GM21390 (cell line): Measurements from ENCODE around the gene SLC13A1.

ENCODE experiments used
- ATAC-seq: cut with Tn5 transposase; IDR thresholded peaks from one replicate; pipeline ENCODE4 v1.9.1; 2021; ENCODE audit not compliant: unreplicated experiment

Gene SLC13A1

GRCh38 chr7:123193235-123193634 lies 6.5 kb downstream of the SLC13A1 start:
- ATAC-seq = no peak

GRCh38 chr7:123191132-123191531 lies 8.6 kb downstream of the SLC13A1 start:
- no peak for ATAC-seq

DNA sequence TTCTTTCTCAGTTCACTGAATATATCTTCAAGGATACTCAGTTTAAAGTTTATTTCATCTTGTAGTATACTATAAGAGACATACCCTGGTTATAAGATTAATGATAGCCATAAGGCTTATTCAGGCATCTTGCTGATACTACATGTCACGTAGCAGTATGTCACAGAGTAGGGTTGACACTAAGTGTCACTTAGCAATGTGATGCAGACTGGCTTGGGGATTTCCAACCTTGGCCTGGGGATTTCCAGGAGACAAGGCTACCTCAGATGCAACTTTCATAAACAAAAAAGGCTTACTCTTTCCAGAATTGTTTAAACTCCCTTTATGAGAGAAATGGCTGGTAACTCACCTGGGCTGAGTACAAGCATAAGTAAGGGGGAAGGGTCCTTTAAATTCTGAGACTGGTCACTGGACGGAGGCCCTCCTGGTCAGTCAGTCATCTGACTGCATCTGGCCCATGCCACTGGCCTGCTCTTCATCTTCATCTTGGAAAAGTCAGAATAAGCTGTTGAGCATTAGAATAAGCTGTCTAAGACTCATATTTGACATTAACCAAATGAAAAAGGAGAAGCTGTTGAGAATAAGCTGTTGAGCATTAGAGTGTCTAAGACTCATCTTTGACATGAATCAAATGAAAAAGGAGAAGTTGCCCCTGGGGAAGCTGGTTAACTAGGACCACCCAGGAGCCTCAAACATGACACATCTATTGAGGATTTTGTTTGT lies 9.5 kb downstream of the SLC13A1 start:
- peak; percentile 88 for ATAC-seq

DNA sequence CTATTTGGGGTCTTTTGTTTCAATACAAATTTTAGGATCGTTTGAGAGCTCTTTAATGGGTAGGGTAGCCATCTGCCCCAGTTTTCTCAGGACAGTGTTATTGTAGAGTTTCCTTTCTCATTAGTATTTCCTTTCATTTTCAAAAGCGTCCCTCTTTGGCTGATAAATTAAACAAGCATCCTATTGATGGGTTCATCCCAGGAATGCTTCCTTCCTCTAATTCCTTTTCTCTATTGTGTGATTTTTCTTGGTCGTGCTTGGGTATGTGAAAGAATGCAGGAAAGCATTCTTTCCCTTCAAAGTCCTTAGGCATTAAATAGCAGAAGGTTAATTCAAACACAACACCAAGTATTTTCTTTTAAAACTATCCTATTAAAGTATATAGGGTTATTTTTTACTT lies 14.0 kb downstream of the SLC13A1 start:
- ATAC-seq = no peak

GRCh38 chr7:123184271-123184670 lies 15.5 kb downstream of the SLC13A1 start:
- ATAC-seq = no peak

- ATAC-seq = no peak
Observed at GRCh38 chr7:123183431-123183830, 16.3 kb downstream of the SLC13A1 start.

DNA sequence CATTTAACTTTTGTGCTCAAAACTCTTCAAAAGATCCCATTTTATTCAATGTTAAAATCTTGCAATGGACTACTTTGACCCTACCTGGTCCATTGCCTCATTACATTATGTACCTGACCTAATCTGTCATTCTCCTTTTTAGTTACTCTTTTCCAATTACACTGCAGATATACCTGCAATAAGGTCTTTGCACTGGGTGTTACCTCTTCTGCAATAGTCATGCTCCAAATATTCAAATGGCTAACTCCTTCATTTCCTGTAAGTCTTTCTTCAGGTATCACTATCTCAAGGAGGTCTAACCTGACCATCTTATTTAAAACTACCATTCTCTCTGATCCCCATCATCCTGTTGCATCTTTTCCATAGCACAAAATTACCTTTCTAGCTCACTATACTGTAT lies 22.3 kb downstream of the SLC13A1 start:
- ATAC-seq = no peak

DNA sequence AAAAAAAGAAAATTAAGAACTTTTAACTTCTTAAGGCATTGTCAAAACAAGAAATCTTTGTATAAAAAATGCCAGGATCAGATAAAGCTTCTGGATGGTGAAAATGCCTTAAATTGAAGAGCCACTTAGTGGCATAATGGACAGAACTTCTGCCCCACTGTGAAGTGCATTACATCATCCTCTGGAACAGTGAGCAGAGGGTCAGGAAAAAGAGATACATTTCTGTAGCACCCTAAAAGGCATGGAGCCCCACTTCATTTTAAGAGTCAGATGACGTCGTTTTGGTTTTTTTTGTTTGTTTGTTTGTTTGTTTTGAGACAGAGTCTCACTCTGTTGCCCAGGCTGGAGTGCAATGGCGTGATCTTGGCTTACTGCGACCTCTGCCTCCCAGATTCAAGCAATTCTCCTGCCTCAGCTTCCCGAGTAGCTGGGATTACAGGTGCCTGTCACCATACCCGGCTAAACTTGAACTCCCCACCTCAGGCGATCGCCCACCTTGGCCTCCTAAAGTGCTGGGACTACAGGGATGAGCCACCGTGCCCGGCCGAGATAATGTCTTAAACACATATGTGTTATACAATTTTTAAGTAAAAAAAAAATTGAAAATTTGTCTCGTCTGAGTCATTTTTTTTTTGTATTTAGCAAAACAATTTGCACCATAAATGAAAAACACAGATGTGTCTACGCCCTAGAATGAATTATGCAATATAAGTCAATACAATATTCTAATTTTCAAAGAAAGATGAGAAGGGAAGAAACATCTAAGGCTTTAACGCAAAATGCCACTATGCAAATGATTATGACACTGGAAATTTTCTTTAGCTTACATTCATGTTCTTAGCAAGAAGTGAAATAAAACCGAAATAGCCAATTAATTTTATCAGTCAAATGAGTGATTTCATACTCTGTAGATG lies 29.2 kb downstream of the SLC13A1 start:
- no peak for ATAC-seq

GRCh38 chr7:123169065-123169464 lies 30.7 kb downstream of the SLC13A1 start:
- no peak for ATAC-seq

GRCh38 chr7:123157606-123158005 lies 42.2 kb downstream of the SLC13A1 start:
- ATAC-seq = no peak

DNA sequence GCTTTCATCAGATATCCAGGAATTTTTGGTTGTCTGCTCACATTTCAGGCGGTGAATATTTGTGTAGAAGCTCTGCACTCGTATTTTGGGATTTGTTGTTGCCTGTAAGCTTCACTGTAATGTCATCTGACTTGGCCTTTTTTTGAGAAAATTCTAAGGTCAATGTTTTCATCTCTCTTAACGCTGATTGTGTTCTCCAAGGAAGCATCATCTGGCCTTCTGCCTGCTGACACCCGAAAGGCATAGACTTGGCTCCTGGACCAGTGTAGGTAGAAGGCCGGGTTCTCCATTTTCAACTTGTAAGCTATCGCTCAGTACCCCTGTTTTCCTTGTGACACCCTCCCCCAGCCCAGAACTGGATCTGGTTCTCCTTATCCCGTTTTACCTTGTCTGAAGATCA lies 44.2 kb downstream of the SLC13A1 start:
- no peak for ATAC-seq

DNA sequence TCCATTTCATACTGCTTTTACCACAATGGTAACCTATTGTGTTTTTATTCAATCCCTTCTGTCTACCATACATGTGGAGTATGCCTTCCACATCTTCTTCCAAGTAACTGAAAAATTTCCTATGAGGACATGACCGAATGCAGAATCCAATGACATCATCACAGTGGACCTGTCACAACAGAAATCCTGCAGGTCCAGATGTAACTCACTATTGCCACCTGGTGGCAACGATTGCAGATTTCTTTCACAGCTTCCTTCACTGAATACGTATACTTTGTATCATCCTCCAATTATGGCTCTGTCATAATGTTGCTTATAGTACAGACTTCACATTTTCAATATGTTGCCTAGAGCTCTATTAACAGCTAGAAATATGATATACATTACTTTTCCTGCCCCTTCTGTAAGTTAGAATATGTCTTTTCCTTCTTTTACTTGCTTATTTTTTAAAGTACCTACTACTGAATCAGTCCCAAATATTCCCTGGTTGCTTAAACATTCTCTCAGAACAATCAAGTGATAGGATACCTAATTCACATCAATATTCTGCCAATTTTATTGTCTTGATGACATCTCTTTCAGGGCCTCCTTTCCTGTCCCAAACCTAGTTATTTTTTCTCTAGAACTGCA lies 45.4 kb downstream of the SLC13A1 start:
- ATAC-seq = peak; percentile 98

DNA sequence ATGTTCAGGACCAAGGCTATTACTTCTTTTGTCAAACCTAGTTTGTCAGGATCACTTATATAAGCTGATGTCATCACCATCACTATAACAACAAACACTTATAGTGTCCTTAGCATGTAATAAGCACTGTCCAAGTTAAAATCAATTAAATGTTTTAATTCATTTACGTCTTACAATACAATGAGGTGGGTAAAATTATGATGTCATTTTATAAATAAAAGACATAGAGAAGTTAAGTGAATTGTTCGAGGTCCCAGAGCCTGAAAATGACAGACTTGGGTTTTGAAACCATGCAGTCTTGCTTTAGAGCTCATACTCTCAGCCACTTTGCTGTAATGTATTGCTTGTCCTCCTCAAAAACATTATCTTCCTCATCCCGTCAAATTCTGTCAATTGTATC lies 48.3 kb downstream of the SLC13A1 start:
- ATAC-seq = no peak

DNA sequence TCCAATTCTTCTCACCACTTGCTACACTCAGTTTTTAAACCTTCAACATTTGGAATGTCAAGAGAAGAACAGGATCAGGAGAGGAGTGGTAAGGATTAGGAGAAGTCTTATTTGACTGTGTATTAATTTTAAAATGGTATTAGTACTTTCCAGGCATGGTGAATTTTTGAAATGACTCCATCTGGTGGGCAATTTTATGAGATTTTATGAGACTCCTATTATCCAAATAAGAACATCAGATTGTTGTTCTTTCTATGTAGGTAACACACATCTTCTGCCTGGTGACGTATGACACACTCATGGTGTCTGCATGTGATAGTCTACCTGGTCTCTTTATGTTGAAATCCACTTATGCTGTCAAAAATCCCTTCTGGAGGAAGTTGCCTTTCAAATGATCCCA lies 51.0 kb downstream of the SLC13A1 start:
- no peak for ATAC-seq

DNA sequence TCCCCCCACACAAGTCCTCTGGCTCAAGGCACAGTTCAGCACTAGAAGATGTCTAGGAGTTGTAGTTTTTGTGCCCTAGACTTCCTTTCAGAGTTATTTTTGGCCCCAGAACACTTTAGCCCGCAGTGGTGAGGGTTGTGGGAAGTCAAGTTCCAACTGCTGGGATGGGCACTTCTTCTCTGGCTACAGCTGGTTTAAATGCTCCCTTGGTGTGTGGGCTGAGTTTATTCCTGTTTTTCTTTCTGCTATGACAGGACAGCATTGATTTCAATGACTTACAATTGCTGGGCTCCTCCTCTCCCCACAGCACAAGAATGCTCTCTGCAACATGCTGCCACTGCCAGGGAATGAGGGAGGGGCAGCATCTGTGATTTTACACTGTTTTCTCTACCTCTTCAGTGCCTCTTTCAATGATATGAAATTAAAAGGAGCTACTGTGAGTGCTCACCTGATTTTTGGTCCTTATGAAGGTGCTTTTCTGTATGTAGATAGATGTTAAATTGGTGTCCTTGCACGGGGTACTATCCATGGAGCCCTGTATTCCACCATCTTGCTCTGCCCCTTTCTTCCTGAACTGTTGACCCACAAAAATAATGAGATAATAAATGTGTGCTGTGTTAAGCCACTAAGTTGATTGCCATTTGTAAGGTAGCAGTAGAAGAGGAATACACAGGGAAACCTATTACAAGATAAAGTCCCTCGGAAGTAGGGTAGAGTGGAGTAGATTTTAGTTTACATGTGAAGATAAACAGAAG lies 56.3 kb downstream of the SLC13A1 start:
- no peak for ATAC-seq

GRCh38 chr7:123140561-123140960 lies 59.2 kb downstream of the SLC13A1 start:
- no peak for ATAC-seq

DNA sequence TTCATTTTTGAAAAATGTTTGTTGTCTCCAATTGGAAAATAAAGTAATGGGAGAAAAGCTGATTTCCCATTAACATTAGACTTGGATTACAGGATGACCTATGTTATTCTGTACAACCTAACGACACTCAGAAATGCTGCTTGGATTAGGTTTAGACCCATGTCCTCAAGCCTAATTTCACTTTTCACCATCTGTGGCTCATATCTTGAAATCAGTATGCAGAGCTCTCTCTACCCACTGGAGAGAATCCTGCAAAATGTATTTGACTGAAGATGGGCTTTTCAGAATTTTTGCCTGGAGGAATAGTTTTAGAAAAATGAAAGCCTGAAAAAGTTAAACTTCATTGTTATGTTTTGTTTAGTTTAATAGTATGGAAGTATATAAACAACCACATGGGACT lies 63.8 kb downstream of the SLC13A1 start:
- ATAC-seq = no peak

- no peak for ATAC-seq
Observed at GRCh38 chr7:123133924-123134323, 65.8 kb downstream of the SLC13A1 start.

GRCh38 chr7:123131961-123132360 lies 67.8 kb downstream of the SLC13A1 start:
- ATAC-seq = no peak

DNA sequence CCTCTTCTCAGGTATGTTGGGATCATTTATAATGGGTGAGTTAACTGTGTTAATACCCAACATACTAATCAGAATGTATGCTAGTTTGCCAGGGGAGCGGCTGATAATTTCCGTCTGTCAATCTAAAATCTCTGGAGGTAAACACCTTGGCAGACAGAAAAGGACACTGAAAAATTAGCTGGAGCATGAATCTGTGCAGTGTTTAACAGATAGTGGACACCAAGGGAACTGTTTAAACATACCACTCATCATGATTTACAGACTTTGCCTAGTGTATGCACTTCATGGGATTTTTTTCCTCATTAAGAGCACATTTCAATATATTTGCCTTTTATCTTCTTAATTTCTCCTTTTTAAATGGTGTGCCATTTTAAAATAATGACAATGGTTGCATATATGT lies 68.2 kb downstream of the SLC13A1 start:
- no peak for ATAC-seq

DNA sequence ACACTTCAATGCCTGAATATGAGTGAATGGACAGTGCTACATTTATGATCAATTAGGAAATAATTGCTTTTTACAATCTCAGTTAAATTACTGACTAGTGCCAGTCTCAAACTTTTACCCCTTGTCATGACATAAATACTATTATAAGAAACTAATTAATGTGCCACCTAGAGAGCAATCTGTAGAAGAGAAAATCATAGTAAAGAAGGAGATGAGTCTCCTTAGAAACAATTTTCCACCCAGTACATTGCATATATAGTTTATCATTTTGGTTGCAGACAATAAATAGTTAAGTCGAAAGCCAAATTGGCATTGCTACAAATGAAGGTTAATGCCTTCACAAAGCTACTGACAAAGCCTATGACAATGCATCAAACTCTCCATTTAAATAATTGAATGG lies 68.6 kb downstream of the SLC13A1 start:
- no peak for ATAC-seq
